T-helper 2 cell (primary cell): ENCODE data around the gene HMOX1.
"Not testable (repeated sequence)": the region's sequence is repeated elsewhere in the genome, so short reads cannot be mapped to it uniquely, and the experiment has no call there.

ENCODE experiments used
- DNase-seq, 5 experiments: peaks; one replicate each; pipeline versions ENCODE4 v3.0.0 to v3.0.0-alpha.2; 2012 to 2022

HMOX1 gene

DNA sequence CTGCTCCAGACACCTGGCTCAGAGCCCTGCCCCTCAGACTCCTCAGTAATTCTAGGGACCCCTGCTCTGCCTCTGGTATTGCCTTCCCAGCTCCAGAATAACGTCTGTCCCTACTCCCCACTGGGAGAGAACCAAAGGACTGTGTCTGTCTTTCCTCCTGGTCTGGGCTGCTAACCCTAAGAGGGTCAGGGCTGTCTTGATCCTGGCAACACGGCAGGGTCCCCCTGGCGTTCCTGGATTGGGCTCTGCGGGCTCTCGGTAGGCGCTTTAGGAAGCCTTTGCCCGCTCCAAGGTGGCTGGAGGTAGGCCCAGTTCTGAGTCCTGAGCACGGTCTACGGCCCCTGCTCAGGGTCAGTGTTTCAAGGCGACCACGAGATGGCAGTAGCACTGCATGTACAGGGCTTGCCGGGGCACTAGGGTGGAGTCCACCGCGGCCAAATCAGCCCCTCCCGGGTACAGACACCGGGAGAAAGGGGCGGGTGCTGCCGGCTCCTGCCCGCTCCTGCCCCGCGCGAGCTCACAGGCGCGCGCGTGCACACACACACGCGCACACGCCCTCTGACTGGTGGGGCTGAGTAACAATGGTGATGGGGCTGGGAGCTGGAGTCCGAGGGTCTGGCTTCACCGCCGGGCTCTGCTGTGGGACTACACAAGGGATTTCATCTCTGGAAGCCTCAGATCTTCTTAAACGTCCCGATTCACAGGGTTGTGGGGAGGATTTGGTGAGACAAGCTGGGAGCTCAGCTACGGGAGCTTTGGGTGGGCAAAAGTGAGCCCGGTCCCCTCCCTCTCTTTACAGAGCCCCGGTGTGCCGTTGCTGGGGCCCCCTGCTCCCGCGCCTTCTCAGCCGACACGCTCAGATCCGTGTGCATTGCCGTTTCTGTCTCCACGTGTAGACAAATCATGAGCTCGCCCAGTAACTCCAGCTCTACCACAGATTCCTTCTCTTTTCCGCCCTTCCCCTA, 30.1 kb upstream of the HMOX1 start:
- DNase-seq, result peak; percentile 60 to 91 (median 77)

DNA sequence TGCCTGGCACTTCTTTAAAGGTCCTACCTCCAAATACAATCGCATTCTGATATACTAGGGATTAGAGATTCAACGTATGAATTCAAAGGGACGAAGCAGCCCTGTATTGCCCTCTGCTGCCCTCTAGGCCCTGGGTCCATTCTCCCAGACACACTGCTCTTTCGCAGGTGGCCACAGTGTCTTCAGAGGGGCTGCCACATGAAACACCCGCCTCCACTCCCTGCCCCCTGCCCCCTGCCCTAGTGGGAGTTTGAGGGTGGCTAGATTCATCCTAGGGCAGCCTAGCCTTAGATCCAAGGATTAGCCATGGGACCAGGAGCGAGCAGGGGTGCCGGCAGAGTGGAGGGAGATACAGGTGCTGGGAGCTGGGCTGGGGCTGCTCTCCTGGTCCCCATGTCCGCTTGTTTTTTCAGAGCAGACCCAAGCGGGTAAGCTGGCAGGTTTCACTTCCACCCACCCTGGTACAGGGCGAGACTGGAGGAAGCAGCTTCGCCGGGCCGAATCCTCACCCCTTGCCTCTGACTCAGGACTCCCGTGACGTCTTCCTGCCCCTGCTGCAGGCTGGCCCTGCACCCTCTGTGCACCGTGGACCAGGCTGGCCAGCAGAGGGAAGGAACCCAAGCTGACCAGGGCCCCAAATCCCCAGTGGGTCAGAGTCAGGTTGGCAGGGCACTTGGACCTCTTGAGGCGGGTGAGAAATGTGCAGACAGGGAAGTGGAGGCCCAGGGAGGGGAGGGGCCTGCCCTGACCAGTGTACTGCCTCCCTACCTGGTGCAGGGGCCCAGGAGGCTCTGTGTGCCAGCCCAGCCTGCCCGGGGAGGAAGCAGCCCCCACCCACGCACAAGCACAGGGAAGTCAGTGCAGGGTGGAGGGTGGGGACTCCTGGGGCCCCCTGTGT, 28.4 kb upstream of the HMOX1 start:
- peak in 2 of 5 experiments; percentile 14 to 51 for DNase-seq

- no peak for DNase-seq
Observed at GRCh38 chr22:35353318-35353717, 27.6 kb upstream of the HMOX1 start.

GRCh38 chr22:35354068-35354467, 26.8 kb upstream of the HMOX1 start:
- no peak for DNase-seq

GRCh38 chr22:35357883-35358621, 22.8 kb upstream of the HMOX1 start:
- no peak for DNase-seq

DNA sequence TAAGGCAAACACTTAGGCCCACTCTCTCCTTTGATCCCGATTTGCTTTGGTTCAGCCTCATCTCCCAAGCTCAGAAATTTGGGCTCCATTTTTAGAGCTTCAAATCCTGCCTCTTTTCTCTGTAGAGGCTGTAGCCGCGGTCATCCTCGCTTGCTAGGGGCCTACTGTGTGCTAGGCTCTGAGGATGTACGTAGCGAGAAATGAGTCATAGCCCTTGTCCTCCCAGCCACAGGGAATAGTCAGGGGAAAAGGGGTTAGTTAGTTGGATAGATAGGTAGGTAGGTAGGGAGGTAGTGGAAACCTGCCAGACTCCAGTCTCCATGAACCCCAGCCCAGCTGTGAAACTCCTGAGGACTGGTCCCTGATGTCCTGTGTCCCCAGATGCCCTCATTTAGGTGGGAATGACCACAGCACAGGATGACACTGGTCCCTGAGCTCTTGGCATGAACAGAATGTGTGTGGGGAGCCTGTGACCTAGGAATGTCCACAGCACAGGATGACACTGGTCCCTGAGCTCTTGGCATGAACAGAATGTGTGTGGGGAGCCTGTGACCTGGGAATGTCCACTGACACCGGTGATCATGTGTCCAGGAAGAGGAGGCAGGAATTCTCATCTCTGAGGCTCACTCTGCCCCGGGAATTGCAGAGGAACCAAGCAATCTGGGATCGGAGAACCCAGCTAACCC, 21.4 kb upstream of the HMOX1 start:
- no peak for DNase-seq

- no peak for DNase-seq
Observed at GRCh38 chr22:35361001-35361558, 19.8 kb upstream of the HMOX1 start.

DNA sequence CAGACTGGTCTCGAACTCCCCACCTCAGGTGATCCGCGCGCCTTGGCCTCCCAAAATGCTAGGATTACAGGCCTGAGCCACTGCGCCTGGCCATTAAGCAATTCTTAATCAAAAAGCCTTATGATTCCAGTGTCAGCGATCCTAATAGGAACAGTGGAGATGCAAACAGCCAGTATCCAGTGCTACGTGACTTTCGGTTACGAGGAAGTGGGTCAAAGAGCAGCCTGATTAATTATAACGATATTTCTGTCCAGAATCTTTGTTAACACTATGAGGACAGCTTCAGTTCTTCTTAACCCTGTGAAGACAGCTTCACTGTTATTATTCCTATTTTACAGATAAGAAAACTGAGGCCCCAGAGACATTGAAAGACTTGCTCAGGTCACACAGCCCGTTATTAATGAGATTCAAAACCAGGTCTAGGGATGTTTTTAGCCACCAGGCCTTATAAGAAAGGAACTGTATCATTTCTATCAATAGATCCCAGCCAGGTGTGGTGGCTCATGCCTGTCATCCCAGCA, 17.3 kb upstream of the HMOX1 start:
- no peak for DNase-seq

DNA sequence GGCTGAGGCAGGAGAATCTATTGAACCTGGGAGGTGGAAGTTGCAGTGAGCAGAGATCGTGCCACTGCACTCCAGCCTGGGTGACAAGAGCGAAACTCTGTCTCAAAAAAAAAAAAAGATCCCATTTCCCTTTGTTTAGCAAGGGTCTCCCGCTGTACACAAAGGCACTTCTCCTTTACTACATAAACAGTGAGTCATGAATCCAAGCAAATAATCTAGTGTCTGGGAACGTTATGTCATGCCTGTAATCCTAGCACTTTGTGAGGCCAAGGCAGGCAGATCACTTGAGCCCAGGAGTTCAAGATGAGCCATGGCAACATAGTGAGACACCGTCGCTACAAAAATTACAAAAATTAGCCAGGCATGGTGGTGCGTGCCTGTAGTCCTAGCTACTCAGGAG, 16.7 kb upstream of the HMOX1 start:
- not testable (repeated sequence) for DNase-seq

GRCh38 chr22:35367331-35367886, 13.5 kb upstream of the HMOX1 start:
- DNase-seq, result no peak

GRCh38 chr22:35368386-35368785, 12.5 kb upstream of the HMOX1 start:
- no peak for DNase-seq

- no peak for DNase-seq
Observed at GRCh38 chr22:35369996-35370395, 10.9 kb upstream of the HMOX1 start.

GRCh38 chr22:35373781-35374180, 7.1 kb upstream of the HMOX1 start:
- DNase-seq, result no peak

- no peak for DNase-seq
Observed at GRCh38 chr22:35375031-35375430, 5.9 kb upstream of the HMOX1 start.

DNA sequence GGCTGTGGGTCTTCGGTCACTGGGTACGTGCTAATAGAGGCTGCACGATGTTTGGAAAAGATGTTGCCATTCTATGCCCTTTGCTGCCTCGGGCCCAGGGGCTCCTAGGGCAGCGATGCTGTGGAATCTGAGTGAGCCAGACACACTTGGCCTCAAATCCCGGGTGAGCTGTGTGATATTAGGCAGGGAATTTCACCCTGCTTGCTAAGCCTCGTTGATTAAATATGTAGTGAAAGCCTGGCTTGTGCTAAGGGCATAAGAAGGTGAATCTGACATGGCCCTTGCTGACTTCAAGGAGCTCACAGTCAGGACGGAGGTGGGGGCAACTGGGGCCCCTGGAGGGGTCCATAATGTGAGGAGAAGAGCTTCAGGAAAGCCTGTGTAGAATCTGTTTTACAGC, 5.4 kb upstream of the HMOX1 start:
- DNase-seq, result no peak

DNA sequence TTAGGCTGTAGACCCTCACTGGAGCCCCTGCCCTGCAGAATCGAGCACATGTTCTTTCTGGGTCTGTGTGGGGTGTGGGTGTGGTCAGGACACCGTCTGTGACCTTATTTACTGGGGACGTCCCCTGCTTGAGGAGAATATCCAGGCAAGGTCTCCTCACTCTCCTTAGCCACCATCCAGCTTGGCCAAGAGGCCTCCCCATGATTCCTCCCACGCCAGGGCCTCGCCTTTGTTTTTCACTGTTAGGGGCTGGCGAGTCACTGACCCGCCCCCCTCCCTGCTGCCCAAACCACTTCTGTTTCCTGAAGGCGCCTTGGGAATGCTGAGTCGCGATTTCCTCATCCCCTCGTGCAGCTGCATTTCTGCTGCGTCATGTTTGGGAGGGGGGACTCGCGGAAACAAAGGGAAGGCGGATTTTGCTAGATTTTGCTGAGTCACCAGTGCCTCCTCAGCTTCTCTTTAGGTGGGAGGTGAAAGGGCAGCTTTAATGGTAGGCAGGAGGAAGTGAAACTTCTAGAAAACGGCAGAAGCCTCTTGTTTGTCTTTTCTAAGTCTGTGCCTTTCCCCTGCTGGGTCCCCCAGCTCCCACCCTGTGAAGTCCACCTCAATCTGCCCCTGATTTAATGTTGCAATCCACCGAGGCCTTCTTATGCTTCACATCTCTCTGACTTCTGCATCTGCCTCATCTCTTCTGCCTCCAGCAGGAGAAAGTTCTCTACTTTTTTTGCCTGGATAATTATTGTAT, 4.0 kb upstream of the HMOX1 start:
- DNase-seq, result peak in 2 of 5 experiments; percentile 12 to 75

DNA sequence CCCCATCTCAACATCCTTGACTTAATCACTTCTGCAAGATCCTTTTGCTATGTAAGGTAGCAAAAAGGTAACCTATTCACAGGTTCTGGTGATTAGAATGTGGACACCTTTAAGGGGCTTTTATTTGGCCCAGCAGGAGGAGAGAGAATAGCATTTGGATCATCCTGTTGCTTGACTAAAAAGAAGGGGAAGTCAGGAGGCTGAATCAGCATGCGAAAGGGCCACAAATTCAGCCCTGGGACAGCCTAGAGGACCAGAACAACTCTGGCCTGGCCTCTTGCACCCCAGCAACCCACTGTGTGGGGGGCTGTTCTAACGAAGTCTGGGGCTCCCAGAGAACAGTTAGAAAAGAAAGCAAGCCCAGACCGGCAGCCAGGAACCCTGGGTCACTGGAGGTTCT, 3.2 kb upstream of the HMOX1 start:
- no peak for DNase-seq

DNA sequence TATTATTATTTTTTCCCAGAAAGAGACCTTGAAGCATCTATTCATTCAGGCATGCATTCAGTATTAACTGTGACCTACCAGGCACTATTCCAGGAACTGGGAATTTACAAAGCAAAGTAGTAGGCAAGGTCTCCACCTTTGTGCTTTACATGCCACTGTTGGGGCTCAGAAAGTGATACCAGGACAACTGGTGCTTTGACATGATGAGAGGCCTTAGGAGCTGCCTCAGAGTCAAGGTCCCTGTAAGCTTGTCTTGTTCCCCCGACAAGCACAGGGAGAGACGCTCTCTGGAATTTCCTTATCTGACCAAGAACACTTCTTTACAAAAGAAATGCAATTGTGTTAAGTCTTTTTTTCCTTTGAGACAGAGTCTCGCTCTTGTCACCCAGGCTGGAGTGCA, 2.3 kb upstream of the HMOX1 start:
- no peak for DNase-seq

DNA sequence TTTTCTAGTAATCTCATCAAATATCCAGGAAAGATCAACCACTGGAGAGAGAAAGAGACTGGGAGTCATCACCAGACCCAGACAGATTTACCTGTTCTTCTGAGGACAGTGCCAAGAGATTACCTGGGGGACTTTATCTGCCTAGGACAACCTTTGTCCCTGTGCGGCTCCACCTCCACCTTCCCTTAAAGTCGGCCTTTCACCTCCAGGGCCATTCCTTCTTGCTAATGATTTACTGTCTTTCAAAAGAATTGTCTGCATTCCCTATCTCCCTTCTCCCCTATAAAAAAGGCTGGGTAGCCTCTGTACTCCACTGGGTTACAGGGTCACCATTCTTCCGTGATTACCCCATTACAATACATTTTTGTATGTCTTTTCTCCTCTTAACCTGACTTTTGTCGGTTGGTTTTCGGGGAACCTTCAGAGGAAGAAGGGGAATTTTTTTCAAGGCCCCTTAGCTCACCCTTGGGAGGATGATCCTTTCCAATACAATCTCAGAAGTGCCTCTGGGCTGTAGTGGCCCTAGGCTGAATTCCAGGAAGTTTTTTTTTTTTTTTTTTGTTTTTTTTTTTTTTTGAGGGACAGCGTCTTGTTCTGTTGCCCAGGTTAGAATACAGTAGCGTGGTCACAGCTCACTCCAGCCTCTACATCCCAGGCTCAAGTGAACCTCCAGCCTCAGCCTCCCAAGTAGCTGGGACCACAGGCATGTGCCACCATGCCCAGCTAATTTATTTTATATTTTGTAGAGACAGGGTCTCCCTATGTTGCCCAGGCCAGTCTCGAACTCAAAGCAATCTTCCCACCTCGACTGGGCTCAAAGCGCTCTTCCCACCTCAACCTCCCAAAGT, 1.5 kb upstream of the HMOX1 start:
- DNase-seq, result no peak

DNA sequence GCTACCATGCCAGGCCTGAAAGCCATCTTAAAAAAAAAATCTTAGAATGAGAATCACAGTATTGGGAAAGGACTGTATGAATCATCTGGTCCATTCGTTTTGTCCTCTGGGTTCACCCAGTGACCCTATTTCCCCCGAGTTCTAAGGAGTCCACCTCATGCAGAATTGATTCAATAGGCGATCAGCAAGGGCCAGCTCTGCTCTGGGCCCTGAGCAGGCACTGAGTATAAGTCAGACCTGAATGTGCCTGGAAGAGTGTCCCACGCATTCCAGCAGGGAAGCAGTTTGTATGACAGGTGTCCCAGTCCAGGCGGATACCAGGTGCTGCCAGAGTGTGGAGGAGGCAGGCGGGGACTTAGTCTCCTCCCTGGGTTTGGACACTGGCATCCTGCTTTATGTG, 883 bp upstream of the HMOX1 start:
- DNase-seq, result no peak
